NCI-H1436 (cell line): ENCODE measurements around the gene SIRPB1.
"Not testable (repeated sequence)": the region's sequence is repeated elsewhere in the genome, so short reads cannot be mapped to it uniquely, and the experiment has no call there.

ENCODE experiments used
- DNase-seq: peaks from one replicate; lab custom pipeline; 2025; lab: John Stamatoyannopoulos, UW

Gene SIRPB1

DNA sequence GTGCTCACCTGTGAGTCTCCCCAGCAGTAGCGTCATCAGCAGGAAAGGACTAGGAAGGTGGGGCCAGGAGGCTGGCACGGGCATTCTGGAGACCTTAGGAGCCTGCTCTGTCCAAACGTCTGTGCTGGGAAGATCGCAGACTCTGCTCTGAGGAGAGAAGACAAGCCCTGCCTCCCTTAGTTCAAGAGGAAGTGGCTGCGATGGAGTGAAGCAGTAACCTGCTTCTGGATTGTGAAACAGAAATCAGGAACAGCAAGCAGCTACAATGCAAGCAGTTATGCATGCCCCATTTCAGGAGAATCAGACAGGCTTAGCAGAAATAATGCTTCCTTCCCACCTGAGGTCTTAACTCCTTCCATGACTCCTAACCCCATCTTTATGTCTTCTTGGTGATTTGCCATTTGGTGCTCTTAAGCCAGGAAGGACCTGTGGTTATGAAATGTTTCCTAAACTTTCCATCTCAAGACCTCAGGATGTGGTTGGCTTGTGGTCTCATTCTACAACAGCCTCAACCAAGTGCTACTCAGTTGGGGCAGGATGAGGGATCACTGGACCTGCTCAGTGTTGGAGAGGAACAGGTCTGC is at the start of gene SIRPB1:
Gene SIRPB1 (minus strand): TSS at position 149 of the 584 bp plus-strand sequence. CDS start 65 bp downstream, at position 84.
- no peak for DNase-seq

DNA sequence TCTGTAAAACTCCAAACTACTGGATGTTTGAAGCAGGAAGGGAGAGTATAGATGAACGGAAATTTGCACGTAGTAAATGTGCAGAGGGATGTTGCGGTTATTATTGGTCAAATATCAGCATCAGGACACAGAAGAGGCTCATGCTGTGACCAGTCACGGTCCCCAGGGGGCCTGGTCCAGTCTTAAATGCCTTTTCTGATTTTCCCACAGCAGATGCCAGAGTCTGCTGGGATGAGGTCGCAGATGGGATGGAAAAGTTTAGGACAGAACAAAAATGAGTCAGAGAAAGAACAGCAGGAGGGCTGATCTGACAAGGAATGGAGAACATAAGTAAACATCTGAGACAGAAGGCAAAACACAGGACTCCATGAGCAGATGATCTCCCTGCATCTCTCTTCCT is 49.5 kb upstream of the SIRPB1 start:
- no peak for DNase-seq

DNA sequence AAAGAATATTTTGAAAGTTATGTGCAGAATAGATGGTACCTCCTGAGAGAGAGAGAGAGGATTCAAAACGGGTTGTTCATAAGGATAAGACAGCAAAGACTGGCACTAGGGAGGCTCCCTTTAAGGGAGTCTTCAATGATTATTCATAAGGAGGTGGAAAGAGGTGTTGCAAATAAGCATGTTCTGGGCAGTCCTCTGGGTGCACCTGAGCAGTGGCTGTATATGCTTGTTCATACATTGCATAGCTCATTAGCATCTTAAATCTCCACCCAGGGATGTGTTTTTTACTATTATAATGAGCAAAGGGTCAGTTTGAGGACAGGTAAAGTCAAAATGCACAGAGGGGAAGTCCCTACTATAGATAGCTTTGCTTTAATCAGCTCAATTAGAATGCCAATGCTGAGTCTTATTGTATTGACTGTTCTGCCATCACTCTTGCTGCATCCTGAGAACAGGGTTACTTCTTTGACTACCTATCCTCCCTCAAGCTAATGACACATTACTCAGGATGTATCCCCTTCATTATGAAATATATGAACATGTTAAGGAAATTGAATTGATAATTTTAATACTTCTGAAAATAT is 47.8 kb upstream of the SIRPB1 start:
- no peak for DNase-seq

DNA sequence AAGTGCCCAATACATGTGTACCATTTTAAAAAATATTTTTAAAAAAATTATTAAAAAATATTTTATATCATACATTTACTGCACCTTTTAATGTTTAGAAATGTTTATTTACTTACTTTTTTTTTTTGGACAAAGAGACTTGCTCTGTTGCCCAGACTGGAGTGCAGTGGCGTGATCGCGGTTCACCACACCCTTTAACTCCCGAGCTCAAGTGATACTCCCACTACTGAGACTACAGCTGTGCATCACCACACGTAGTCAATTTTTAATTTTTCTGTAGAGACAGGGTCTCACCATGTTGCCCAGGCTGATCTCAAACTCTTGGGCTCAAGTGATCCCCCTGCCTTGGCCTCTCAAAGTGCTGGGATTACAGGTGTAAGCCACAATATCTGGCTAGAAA is 47.0 kb upstream of the SIRPB1 start:
- DNase-seq: no peak

DNA sequence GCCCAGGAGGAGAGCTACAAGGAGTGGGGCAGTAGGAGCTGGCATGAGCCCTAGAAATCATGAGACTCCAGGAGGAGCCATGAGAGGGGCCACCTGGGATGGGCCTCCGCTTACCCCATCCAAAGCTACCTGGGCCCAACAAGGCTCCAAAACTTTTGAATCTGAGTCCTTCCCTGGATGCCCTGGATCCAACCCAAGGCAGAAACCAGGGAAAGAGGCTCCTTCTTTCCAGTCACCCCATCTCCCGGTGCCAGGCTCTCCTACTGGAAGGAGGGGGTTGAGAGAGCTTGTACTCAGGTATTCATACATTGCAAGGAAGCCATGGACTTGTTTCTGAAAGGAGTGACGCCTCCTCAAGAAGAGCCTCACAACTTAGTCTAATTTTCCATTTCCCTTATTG is 45.5 kb upstream of the SIRPB1 start:
- no peak for DNase-seq

DNA sequence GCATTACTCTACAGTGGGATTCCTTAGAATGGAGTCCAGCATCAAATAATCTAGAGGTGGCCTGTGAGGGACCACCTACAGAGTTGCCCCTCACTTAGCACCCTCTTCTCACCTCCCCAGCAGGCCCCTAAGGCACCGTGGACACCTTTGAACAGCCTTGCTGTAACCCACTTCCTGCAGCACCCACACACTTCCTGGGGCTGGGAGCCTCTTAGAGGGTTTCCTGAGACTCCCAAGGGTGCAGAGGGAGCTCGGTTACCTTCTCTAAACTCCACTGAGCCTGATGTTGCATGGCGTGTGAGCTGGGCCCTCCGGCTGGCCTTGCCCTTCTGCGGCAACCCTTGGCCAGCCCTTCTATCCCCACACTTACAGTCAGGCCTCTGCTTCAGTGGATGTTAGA is 45.1 kb upstream of the SIRPB1 start:
- DNase-seq: no peak

DNA sequence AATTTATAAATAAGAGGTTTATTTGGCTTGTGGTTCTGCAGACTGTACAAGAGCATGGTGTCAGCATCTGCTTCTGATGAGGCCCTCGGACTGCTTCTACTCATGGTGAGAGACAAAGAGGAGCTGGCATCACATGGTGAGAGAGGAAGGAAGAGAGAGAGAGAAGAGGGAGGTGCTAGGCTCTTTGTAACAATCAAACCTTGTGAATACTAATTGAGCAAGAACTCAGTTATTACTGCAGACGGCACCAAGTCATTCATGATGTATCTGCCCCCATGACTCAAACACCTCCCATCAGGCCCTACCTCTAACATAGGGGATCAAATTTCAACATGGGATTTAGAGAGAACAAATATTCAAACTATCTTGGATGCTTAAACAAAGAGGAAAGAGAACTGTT is 44.1 kb upstream of the SIRPB1 start:
- no peak for DNase-seq

DNA sequence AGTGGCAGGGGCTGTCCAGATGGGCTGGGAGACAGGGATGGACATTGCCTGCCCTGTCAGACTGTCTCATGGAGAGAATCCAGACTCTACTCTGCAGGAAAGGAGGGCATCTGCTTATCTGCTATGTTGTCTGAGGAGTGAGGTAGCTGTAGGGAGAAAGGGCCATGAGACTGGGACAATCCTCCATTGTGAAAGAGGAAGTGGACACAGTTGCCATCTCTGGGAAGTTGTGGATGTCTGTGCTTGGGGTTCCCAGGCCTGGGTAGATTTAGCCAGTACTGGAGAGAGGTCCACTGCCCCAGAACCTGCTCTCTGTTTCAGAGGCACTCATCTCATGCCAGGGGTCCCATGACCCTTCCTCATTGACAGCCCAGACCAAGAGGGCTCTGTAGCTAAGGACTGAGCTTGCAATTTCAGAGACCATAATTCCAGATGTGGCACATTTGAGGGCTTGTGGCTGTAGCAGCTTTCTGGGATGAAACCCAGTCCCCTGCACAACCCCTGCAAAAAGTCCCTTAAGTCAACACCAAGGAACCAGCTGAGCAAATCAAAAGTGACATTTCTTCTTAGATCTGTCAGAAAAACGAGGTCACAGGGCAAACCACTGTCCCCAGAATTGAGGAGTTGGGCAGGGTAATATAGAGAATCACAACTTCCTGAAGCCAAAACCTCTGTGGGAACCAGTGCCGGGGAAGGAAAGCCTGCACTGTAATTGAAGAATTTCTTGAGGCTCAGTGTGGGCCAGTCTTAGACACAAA is 41.9 kb upstream of the SIRPB1 start:
- no peak for DNase-seq

DNA sequence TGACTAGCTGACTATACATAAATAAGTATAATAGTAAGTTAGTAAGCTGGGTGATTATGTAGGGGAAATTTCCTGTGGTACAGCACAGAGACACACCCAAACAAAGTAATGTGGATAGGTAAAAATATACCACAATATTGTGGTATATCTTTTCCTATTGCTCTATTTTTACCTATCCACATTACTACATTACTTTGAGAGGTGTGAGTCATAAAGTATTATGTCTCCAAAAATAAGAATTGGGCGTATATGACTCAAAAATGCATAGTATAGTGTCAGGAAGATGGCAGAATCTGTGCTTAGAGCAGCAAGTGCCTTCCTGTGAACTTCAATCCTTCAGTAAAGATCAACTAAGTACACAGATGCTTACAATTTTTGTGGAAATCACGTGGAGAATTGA is 40.4 kb upstream of the SIRPB1 start:
- DNase-seq: no peak

DNA sequence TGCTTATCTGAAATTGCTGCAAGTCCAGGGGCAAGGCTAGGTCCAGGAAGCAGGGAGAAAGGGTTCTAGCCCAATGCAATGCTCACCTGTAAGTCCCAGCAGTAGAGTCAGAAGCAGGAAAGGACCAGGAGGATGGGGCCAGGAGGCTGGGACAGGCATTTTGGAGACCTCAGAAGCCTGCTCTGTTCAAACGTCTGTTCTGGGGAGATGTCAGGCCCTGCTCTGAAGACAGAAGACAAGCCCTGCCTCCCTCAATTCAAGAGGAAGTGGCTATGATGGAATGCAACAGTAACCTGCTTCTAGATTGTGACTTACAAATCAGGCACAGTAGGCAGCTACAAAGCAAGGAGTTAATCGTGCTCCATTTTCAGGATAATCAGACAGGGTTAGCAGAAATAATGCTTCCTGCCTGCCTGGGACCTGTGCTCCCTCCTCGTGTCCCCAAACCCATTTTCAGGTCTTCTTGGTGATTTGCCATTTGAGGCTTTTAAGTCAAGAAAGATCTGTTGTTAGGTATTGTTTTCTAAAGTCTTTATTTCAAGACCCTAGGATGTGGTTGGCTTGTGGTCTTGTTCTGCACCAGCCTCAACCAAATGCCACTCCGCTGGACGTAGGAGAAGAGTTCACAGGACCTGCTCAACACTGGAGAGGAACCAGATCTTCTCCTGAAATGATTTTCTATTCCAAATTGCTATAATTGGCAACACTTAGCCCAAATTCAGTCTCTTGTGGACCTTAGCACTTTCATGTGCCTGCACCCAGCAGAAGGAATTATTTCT is 37.9 kb upstream of the SIRPB1 start, which contains the start of gene SIRPG:
Gene SIRPG (minus strand): TSS at position 224 of the 779 bp plus-strand sequence. CDS start 65 bp downstream, at position 159.
- DNase-seq: no peak

DNA sequence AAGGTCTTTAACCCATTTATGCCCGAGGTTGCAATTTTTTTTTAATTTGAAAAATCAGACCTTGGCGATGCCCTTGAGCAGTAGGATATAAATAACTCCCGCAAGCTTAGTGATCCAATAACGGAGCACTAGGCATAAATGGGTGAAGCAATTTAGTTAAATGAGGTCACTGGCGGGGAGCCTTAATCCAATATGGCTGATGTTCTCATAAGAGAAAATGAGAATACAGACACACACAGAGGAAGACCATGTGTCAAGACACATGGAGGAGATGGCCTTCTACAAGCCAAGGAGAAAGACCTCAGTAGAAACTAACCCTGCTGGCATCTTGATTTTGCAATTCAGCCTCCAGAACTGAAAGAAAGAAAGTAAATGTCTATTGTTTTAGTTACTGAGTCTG is 37.0 kb upstream of the SIRPB1 start:
- no peak for DNase-seq

DNA sequence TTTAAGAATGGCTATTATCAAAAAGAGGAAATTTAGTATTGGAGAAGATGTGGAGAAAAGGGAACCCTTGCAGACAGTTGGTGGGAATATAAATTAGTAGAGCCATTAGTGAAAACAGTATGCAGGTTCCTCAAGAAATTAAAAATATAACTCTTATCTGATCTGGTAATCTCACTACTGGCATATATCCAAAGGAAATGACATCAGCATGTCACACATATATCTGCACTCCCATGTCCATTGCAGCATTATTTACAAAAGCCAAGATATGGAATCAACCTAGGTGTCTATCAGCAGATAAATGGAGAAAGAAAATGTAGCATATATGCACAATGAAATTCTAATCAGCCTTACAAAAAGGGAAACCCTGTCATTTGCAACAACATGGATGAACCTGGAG is 35.2 kb upstream of the SIRPB1 start:
- DNase-seq: no peak

DNA sequence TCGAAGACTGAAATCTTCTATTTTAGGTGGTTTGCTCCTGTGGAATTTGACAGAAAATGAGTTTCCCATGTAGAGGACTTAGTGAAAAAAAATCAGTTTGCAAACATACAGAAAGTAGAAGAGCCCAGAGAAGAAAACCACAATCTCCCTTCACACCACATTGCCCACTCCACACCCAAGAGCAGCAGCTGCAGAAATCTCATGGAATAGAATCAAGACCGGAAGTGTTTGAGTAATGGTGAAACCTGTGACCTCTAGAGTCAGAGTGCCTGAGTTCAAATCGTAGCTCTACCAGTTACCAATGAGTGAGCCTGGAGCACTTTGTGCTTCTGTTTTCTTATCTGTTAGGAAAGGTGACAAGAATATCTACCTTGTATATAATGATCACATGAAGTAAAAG is 33.2 kb upstream of the SIRPB1 start:
- DNase-seq: no peak

DNA sequence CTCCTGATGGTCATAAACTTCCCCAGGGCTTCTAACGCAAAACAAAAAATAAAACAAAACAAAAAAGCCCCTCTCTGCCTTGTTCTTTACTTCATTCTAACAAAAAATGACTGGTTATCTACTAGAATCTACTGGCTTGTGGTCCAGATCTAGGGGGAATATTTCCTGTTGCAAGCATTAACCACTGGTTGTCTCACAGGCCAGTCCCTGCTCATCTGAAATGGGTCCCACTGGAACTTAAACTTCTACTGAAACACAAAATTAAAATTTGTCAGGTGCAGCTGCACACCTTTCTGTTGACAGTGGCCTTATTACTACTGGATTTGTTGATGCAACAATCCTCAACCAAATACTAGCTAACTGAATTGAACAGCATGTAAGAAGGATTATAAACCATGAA is 32.3 kb upstream of the SIRPB1 start:
- no peak for DNase-seq

DNA sequence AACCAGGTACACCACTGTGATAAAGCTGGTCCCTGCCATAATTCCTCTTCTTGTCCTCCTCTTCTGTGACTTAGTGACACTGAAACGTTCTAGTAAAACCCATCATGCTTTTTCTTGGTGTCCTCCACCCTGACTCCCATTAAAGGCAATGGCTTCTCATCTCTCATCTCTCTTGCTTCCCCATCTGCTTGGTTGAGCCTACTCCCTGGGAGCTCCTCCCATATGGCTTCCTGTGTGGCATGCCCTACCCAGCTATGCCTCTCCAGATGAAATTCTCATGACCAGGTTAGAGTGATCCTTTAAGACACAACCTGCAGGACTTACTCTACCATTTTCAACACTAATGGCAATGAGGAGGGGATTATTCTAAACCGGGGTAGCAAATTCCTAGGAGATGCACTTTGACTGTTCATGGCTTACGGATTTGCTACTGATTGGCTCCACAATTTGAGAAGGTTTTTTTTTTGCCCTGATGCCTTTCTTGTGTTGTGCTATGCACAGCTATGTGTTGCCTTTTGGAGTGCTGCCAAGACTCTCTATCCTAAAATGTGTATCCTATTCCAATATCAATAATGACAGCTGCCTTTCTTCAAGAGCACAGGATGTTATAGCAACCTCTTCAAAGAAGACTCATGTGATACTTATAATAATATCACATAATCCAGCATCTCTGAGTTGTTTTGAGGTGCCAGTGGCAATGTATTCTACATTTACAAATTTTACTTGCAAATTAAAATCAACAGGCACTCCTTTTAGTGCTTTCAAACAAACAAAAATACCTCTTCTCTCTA is 31.7 kb upstream of the SIRPB1 start:
- no peak for DNase-seq

DNA sequence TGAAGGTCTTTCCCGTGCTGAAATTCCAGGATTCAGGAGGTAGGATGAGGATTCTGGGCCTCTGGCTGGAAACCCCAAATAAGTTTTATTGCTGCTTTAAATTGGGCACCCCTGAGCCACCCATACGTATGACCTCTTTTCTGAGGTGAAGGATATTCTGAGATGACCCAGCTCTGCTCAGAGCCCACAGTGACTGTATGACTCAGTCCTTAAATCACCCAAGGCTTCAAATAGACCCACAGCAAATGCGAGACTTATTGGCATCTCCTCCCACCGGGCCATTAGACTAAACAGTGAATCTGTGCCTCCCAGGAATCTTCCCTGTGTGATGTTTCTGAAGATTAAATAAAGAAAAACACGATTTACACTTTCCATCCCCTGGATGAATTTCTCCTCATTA is 28.3 kb upstream of the SIRPB1 start:
- DNase-seq: no peak

DNA sequence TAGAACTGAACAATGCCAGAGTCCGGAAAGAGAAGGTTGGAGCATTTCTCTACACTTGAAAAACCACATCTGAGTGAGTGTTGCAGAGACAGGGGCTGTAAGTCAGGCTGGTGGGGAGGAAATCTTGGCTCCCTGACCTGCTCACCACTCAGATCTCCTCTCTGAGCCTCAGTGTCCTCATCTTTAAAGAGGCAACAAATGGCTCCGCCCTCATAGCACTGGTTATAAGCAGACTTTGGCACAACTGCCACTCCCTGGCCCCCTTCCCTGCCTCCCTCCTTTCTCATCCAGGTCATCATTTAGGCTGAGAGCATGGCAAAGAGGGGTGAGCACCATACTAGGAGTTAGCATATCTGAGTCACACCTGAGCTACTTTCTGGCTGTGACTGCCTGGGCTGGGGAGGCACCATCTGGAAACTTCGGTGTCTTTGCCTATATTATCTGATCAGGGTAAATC is 27.2 kb upstream of the SIRPB1 start:
- DNase-seq: no peak

DNA sequence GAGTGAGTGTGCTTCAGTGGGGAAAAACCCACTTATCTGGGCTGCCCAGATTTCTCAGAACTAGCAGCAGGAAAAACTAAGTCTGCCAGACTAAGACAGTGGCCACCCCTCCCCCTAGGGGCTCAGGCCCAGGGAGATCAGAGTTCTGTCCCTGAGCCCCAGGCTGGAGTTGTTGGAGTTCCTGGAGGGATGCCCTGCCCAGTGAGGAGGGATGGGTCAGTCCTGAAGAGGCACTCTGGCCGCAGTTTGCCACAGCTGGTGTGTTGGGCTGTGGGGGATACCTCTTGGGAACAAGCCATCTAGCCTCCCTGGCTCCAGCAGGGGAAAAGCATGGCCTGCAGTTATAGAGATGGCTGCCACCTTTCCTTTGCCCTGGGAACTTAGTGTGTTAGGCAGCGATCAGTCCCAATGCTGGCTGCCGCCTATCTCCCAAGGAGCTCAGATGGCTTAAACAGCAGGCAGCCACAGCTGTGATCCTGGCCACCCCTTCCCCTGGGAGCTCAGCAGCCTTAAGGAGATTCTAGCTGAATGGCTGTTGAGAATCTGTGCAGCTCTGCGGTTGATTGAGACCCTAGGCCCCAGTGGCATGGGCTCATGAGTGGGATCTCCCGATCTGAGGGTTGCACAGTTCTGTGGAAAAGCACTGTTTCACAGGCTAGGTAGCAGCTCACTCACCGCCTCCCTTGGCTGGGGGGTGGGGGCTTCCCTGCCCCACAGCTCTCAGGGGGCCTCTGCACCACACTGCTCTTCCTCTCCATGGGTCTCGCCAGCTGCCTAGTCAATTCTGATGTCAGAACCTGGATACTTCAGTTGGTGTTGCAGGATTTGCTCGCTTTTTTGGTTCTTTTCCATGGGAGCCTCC is 24.5 kb upstream of the SIRPB1 start:
- DNase-seq: no peak

DNA sequence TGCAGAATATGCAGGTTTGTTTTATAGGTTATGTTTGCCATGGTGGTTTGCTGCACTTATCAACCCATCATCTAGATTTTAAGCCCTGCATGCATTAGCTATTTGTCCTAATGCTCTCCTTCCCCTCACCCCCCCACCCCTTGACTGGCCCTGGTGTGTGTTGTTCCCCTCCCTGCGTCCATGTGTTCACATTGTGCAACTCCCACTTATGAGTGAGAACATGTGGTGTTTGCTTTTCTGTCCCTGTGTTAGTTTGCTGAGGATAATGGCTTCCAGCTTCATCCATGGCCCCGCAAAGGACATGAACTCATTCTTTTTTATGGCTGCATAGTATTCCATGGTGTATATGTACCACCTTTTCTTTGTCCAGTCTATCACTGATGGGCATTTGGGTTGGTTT is 18.8 kb upstream of the SIRPB1 start:
- not testable (repeated sequence) for DNase-seq

DNA sequence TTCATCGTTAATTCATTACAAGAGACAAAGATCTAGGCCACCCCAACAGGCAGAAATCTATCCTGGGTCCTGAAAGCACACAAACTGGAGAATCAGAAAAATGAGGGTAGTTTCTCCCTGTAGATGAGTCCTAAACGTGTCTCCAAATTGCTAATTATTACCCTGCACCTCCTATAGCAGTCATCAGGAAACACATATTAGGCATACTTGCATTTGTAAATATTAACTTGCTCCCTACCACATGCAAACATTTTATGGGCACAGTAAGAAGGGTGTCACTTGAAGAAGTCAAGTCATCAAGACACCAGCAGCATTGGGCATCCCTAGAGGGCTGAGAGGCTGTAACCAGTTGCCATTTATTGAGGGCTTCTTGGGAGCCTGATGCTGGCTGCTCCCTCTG is 17.9 kb upstream of the SIRPB1 start:
- DNase-seq: no peak

DNA sequence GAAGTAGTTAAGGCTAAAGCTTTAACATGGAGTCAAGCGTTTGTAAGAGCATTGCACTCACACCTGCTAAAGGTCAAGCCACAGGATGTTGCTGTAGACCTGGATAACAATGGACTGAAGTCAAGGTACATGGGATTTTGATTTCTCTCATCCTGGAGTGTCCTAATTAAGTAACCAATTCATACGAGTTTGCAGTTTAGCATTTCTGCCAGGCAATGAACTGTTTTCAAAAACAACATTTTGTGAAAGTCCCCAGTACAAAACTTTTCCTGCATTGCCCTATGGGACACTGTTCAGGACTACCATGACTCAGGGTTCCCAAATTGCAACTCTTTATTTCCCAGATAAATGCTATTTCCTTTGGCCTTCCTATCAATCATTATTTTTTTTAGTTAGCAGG is 17.4 kb upstream of the SIRPB1 start:
- no peak for DNase-seq
